Activated gamma-delta T cell treated with Interleukin-2 at 50 U/mL for 16 hours (primary cell): ENCODE measurements around the gene F10.
A peak's percentile ranks its signal among the peaks of the same experiment; 100 is the strongest.
"Not testable (repeated sequence)": the region's sequence is repeated elsewhere in the genome, so short reads cannot be mapped to it uniquely, and the experiment has no call there.

Experiments used
- DNase-seq: peaks from one replicate; pipeline ENCODE4 v3.0.0-alpha.2; 2020

The F10 gene

DNA sequence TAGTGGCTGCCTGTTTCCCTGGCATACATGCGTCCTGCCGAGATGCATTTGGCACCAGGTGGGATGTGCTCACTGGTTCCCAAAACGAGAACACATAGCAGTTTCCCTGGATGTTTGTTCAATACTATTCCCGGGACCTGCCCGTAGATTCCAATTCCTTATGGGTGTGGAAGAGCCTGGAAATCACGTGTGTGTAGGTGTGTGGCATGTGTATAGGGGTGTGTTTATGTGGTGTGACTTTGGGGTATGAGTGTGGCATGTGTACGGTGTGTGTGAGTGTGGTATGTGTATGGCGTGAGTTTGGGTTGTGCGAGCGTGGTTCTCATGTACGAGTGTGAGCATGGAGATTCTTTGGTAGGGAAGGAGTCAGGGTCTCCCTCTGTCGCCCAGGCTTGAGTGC is 19.9 kb upstream of the F10 start:
- no peak for DNase-seq

DNA sequence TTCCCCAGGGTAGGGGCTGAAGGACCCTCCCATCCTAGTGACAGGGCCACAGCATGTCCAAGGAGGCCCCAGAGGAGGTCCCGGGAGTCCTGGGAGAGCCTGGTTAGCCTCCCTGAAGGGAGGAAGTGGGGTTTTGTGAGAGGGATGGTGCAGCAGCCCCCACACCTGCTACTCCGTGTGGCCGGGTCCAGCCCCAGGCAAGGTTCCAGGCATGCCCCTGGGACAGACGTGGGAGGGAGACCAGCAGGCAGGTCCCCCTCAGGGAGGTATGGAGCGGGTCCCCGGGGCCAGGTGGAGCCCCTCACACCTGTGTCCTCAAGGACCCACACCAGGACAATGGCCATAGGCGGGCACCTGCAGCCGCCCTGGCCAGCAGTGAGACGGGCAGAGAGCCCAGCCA is 19.0 kb upstream of the F10 start:
- DNase-seq: no peak

DNA sequence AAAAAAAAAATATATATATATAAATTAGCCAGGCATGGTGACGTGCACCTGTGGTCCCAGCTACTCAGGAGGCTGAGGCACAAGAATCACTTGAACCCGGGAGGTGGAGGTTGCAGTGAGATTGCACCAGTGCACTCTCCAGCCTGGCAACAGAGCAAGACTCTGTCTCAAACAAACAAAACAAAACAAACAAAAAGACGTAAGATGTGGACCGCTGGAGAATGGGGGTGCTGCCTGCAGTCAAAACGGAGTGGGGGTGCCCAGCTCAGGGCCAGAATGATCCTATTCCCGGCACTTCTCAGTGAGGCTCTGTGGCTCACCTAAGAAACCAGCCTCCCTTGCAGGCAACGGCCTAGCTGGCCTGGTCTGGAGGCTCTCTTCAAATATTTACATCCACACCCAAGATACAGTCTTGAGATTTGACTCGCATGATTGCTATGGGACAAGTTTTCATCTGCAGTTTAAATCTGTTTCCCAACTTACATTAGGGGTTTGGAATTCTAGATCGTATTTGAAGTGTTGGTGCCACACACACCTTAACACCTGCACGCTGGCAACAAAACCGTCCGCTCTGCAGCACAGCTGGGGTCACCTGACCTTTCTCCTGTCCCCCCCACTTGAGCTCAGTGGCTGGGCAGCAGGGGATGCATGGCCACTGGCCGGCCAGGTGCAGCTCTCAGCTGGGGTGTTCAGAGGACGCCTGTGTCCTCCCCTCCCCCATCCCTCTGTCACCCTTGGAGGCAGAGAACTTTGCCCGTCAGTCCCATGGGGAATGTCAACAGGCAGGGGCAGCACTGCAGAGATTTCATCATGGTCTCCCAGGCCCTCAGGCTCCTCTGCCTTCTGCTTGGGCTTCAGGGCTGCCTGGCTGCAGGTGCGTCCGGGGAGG is 17.3 kb upstream of the F10 start, which contains the start of gene F7:
Gene F7, plus strand, starts transcription at position 760 of the 889 bp plus-strand sequence. Its CDS starts 51 bp downstream, at position 811.
- no peak for DNase-seq

DNA sequence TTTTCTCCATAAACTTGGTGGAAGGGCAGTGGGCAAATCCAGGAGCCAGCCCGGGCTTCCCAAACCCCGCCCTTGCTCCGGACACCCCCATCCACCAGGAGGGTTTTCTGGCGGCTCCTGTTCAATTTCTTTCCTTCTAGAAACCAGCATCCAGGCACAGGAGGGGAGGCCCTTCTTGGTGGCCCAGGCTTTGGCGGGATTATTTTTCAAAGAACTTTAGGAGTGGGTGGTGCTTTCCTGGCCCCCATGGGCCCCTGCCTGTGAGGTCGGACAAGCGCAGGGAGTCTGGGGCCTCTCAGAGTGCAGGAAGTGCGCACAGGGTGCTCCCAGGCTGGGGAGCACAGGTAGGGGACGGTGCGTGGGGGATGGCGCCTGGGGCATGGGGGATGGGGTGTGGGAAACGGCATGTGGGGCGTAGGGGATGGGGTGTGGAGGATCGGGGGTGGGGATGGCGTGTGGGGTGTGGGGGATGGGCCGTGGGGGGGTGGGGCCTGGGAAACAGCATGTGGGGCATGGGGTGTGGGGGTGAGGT is 16.6 kb upstream of the F10 start:
- no peak for DNase-seq

DNA sequence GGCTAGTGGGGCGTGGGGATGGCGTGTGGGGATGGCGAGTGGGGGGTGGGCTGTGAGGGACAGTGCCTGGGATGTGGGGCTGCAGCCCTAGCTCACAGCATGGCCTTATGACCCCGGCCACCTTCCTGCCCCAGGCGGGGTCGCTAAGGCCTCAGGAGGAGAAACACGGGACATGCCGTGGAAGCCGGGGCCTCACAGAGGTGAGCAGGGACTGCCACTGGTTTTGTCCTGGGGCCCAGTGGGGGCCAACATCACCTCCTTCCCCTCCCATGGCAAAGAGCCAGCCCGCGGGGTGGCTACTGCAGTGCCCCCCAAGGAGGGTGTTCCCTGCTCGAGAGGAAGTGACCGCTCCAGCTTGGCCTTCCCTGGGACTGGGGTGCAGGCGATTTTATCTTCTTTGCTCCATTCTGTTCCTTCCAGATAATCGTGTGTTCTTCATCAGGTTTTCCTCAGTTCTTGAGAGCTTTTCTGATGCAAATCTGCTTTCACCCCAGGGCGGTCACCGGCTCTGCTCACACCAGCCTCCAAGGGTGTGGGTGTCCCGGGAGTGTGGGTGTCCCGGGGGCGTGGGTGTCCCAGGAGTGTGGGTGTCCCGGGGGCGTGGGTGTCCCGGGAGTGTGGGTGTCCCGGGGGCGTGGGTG is 15.8 kb upstream of the F10 start:
- no peak for DNase-seq

DNA sequence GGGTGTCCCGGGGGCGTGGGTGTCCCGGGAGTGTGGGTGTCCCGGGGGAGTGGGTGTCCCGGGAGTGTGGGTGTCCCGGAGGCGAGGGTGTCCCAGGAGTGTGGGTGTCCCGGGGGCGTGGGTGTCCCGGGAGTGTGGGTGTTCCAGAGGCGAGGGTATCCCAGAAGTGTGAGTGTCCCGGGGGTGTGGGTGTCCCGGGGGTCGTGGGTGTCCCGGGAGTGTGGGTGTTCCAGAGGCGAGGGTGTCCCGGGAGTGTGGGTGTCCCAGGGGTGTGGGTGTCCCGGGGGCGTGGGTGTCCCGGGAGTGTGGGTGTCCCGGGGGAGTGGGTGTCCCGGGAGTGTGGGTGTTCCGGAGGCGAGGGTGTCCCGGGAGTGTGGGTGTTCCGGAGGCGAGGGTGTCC is 14.1 kb upstream of the F10 start:
- DNase-seq: not testable (repeated sequence)

DNA sequence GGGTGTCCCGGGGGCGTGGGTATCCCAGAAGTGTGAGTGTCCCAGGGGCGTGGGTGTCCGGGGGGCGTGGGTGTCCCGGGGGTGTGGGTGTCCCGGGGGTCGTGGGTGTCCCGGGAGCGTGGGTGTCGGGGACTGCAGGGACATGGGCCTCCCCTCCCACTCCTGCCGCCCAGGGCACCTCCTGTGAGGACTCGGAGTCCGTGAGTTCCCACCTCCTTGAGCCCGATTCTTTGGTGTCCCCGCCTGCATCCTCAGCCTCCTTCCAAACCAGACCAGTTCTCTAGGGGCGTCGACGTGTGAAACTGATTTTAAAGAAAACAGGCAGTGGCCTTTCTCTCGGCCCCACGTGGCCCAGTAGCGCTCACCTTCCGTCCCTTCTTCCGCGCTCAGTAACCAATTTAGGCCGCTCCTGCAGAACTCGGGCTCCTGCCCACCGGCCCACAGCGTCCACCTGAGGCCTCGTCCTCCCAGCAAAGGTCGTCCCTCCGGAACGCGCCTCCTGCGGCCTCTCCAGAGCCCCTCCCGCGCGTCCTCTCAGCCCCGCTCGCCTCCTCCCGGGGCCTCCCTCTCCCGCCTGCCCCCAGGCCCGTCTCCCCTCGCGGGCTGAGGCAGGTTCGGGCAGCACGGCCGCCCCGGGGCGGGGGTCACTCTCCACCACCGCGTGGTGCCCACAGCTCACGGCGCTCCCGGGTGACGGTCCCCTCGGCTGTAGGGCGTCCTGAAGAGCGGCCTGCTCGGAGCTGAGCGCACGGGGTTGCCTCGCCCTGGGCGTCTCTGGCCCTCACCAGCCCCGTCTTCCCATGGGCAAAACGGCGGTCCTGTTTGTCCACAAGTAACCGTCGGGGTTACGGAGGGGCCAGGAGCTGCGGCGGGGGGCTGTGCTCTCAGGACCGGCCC is 13.2 kb upstream of the F10 start:
- DNase-seq: no peak

DNA sequence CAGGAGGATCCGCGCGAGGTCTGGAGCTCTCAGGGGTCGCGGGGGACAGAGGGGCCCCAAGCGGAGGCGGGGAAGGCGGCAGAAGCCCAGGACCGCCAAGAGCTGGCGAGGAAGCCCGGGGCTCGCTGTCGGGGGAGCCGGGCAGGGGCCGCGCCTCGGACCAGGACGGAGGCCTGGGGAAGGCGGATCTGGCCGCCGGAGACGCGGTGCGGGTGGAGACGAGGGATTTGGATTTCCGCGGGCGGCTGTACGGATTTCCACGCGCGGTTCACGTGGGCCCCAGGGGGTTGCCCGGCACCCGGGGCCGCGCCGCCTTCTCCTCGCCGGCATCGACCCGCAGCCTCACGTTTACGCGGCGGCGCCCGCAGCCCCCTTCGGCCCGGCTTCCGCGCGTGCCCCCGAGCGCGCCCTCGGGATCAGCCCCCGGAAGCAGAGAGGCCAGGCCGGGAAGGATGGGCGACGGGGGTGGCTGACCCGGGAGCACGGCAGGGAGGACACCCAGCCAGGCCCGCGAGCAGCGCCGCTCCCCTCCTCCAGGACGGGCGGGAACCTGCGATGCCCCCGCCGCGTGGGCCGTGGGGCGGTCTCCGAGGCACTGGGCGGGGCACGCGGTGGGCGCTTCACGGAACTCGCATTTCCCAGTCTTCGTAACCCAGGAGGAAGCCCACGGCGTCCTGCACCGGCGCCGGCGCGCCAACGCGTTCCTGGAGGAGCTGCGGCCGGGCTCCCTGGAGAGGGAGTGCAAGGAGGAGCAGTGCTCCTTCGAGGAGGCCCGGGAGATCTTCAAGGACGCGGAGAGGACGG is 12.3 kb upstream of the F10 start:
- peak; percentile 18 for DNase-seq

DNA sequence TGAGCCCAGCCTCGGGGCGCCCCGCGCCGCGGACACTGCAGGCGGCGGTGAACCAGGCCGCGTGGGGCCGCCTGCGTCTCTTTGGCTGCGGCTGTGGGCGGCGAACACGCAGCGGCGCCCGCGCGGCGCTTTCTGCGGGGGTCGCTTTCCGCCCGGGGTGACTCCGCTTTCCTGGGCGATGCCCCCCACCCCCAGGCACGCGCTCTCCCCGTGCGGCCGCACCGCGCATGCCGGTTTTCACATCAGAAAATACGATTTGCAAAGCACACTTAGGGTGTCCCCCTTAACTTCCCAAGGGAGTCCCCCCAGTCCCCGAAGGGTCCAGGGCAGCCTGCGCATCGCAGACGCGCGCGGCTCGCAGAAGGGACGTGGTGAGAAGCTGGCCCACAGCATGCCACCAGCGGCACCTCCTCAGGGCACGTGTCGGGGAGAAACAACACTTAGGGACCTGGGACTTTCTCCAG is 11.7 kb upstream of the F10 start:
- no peak for DNase-seq

DNA sequence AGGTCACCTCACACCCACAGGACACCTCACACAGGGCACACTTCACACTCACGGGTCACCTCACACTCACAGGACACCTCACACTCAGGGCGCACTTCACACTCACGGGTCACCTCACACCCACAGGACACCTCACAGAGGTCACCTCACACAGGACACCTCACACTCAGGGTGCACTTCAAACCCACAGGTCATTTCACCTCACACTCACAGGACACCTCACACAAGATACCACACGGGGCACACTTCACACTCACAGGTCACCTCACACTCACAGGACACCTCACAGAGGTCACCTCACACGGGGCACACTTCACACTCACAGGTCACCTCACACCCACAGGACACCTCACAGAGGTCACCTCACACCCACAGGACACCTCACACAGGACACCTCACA is 10.8 kb upstream of the F10 start:
- DNase-seq: not testable (repeated sequence)

DNA sequence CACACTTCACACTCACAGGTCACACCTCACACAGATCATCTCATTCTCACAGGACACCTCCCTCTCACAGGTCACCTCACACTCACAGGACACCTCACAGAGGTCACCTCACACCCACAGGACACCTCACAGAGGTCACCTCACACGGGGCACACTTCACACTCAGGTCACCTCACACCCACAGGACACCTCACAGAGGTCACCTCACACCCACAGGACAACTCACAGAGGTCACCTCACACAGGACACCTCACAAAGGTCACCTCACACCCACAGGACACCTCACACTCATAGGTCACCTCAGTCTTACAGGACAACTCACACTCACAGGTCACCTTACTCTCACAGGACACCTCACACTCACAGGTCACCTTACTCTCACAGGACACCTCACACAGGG is 10.1 kb upstream of the F10 start:
- DNase-seq: not testable (repeated sequence)

DNA sequence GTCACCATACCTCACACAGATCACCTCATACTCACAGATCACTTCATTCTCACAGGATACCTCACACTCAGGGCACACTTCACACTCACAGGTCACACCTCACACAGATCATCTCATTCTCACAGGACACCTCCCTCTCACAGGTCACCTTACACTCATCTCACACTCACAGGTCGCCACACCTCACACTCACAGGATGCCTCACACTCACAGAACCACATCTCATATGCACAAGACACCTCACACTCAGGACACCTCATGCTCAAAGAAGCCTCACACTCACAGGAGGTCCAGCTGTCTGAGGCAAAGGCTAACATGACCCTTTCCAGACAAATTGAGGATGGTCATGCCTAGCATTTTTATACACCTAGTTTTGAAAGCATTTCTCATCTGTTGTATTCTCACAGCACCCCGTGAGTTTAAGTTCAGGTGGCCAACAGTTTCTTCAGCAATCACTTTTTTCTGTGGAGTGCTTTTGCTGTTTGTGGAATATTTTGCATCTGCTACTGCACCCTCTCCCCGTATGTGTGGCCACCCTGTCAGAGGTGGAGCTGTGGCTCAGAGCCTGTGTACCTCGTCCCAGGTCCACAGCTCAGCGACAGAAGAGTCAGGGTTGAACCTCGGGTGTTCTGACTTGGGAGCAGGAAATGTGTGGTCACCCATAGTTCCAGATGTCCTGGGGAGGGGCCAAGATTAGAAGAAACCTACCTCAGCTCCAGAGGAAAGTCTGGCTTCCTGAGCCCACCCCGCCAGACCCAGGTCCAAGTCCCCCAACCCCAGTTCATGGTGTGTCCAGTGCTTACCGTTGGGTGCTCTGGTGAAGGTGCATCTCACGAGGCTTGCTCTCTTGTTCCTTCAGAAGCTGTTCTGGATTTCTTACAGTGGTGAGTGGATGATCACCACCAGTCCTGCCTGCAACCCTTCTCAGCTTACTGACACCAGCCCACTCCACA is 9.4 kb upstream of the F10 start:
- peak; percentile 2 for DNase-seq

DNA sequence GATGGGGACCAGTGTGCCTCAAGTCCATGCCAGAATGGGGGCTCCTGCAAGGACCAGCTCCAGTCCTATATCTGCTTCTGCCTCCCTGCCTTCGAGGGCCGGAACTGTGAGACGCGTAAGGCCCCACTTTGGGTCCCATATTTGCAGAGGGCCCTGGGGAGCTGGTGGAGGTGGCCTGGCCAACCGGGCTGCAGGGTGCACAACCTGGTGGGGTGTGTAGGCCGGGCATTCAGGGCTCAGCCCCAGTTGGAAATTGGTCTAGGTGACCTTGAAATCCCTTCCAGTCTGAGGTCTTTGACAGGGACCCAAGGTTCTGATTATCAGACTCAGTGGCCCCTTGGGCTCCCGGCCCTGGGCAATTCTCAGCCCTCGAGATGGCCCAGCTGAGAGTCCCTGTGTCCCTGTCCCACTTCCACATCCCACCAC is 8.7 kb upstream of the F10 start:
- DNase-seq: peak; percentile 1

DNA sequence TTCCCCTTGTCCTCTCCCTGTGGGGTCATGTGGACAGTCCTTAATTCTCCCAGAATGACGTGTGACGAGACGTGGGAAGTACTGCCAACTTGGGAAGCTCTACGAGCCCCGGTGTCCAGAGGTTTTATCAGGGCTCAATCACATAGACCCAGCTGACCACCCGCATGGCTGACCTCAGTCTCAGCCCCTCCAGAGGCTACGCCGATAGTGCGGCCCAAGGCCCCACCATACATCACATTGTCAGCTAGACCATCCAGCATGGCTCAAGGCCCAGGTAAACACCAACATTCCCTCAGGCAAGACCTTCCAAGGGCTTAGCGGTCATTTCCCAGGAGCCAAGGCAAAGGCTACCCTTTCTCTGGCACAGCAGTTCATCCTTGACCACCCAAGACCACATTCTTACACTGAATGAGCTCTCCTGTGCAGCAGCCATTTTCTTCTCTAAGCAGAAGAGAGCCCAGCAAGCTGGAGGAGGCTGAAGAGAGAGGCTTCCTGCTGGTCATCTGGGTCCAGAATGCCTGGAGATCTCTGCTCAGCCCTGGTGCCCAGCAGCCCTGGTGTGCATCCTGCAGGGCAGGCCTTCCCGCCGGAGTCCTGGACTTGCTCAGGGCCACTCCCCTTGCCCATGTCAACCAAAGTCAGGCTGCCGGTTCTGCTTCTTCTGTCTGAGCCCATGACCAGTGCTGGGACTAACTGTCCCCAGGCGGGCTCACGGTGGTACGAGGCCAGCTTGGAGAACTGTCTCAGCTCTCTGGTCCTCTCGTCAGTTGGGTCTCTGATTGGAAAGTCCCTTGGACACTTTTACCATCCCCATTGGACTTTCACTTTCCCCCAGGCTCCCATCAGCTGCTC is 7.9 kb upstream of the F10 start:
- no peak for DNase-seq

DNA sequence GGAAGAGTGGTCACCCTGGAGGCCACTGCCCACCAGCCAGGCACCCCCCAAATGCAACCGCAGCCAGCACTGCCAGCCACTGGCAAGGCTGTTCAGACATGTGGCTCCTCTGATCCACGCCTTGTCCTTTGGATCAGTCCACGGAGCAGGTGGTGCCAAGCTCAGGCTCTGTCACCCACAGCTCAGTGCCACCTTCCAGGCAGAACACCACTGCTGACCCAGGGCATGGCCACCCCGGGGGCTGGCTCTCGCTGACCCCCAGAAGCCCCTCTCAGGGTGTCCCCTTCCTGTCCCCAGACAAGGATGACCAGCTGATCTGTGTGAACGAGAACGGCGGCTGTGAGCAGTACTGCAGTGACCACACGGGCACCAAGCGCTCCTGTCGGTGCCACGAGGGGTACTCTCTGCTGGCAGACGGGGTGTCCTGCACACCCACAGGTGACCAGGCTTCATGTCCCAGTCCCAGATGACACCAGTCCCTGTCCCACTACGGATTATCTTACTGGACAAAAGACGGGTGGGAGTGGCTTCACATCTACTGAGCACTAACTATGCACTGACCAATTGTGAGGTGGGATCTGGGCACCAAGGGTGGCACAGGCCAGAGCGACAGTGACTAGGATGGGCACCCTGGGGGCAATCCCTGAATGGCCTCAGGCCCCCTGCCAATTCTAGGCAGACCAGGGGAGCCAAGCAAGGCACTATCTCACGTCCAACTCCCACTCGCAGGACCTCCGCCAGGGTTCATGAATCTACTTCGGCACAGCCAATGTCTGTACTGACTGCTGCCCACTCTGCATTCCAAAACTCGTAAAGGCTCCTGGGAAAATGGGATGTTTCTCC is 7.0 kb upstream of the F10 start:
- no peak for DNase-seq

DNA sequence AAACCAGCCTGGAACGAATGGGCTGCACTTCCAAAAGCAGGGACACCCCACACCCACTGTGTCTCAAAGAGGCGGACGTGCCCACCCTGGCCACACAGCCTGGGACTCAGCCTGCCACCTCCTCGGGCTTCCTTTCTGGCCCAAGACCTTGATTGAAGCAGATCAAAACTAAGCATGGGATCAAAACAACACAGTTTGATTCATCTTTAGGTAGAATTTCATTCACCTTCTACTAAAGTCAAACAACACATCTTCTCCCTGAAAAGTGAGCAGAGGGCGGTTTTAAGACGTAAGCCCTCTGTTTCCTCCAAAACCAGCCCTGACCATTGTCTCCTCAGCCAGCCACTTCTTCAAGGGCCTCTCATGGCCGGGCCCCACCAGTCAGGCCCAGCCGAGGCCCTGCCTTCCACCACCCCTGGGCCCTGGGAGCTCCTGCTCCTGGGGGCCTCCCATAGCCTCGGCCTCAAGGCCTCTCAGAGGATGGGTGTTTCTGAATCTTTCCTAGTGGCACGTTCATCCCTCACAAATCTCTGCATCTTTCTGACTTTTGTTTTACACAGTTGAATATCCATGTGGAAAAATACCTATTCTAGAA is 6.3 kb upstream of the F10 start:
- no peak for DNase-seq

DNA sequence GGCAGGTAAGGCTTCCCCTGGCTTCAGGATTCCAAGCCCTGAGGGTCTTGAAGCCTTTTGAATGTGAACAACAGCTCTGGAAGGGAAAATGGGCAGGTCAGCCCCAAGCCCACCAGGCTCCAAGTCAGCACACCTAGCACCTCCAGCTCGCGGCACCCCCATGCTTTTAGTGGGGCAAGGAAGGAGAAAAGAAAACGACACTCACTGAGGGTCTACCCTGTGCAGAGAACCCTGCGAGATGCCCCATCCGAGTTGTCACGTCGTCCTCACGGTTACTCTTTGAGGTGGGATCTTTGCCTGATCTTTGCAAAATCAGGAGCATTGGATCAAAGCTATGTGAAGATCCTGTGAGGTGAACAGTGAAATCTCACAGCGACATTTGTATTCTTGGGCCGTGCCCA is 5.7 kb upstream of the F10 start:
- DNase-seq: no peak

DNA sequence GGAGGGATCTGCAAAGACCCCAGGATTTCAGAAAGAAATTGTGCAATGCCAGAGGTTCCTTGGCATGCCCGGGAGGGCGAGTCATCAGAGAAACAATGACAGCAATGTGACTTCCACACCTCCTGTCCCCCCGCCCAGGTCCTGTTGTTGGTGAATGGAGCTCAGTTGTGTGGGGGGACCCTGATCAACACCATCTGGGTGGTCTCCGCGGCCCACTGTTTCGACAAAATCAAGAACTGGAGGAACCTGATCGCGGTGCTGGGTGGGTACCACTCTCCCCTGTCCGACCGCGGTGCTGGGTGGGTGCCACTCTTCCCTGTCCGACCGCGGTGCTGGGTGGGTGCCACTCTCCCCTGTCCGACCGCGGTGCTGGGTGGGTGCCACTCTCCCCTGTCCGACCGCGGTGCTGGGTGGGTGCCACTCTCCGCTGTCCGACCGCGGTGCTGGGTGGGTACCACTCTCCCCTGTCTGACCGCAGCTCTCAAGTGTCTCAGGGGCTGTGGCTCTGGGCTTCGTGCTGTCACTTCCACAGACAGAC is 5.2 kb upstream of the F10 start:
- no peak for DNase-seq
